ENCODE data around the gene ANGPT4. TPM values are rescaled to one million over a fixed set of nuclear protein-coding genes. Genes with fewer than 3 reads are reported as not detected.
A peak's percentile ranks its signal among the peaks of the same experiment; 100 is the strongest.

The ANGPT4 gene
- total and polyA plus RNA-seq, 2 of the 13 experiments (the other 11 are each of a cell fraction or from before 2014, with no cell fraction given), result not detected

- TF ChIP-seq ZBTB33 (CRISPR knock-in tag; IDR thresholded peaks at IDR 0.05) (no peak), ZKSCAN5 (CRISPR knock-in tag; IDR thresholded peaks at IDR 0.05) (peak; percentile 81; the same call in 1 of the 2 replicates), ZNF720 (CRISPR knock-in tag; IDR thresholded peaks at IDR 0.05) (no peak), RFX1 (IDR thresholded peaks at IDR 0.05) (peak; percentile 96), KAT7 (CRISPR knock-in tag; IDR thresholded peaks at IDR 0.05; ENCODE audit: borderline replicate concordance) (no peak), NBN (conservative IDR thresholded peaks at IDR 0.05) (no peak), EZH2 (conservative IDR thresholded peaks at IDR 0.05; ENCODE audit: low read depth, low read length) (no peak), ZNF567 (CRISPR knock-in tag; IDR thresholded peaks at IDR 0.05; ENCODE audit: borderline replicate concordance) (no peak), MZF1 (CRISPR knock-in tag; IDR thresholded peaks at IDR 0.05; ENCODE audit: borderline replicate concordance) (no peak), CBX1 (IDR thresholded peaks at IDR 0.05; ENCODE audit: low read depth) (peak; percentile 42), NFKBIZ (CRISPR knock-in tag; IDR thresholded peaks at IDR 0.05) (peak; percentile 58; the same call in 1 of the 2 replicates), ZFP90 (CRISPR knock-in tag; IDR thresholded peaks at IDR 0.05; ENCODE audit: borderline replicate concordance) (peak; percentile 73; the same call in 1 of the 2 replicates), ZSCAN25 (CRISPR knock-in tag; IDR thresholded peaks at IDR 0.05) (0 out of 2 replicates have a peak, but pooled peaks have one; percentile 33), SMAD3 (CRISPR knock-in tag; IDR thresholded peaks at IDR 0.05) (0 out of 2 replicates have a peak, but pooled peaks have one; percentile 50), HDAC2 (CRISPR knock-in tag; IDR thresholded peaks at IDR 0.05) (peak; percentile 69), ZNF543 (CRISPR knock-in tag; IDR thresholded peaks at IDR 0.05) (peak; percentile 95), NR3C1 (CRISPR knock-in tag; IDR thresholded peaks at IDR 0.05) (no peak)
- TF ChIP-seq, protein P1, sequence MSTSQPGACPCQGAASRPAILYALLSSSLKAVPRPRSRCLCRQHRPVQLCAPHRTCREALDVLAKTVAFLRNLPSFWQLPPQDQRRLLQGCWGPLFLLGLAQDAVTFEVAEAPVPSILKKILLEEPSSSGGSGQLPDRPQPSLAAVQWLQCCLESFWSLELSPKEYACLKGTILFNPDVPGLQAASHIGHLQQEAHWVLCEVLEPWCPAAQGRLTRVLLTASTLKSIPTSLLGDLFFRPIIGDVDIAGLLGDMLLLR (CRISPR knock-in tag; IDR thresholded peaks at IDR 0.05), result peak; percentile 85; the same call in 1 of the 2 replicates
- TF ChIP-seq, protein P2, sequence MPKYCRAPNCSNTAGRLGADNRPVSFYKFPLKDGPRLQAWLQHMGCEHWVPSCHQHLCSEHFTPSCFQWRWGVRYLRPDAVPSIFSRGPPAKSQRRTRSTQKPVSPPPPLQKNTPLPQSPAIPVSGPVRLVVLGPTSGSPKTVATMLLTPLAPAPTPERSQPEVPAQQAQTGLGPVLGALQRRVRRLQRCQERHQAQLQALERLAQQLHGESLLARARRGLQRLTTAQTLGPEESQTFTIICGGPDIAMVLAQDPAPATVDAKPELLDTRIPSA (CRISPR knock-in tag; IDR thresholded peaks at IDR 0.05; ENCODE audit: borderline replicate concordance), result 0 out of 2 replicates have a peak, but pooled peaks have one; percentile 84
- TF ChIP-seq, protein P3, sequence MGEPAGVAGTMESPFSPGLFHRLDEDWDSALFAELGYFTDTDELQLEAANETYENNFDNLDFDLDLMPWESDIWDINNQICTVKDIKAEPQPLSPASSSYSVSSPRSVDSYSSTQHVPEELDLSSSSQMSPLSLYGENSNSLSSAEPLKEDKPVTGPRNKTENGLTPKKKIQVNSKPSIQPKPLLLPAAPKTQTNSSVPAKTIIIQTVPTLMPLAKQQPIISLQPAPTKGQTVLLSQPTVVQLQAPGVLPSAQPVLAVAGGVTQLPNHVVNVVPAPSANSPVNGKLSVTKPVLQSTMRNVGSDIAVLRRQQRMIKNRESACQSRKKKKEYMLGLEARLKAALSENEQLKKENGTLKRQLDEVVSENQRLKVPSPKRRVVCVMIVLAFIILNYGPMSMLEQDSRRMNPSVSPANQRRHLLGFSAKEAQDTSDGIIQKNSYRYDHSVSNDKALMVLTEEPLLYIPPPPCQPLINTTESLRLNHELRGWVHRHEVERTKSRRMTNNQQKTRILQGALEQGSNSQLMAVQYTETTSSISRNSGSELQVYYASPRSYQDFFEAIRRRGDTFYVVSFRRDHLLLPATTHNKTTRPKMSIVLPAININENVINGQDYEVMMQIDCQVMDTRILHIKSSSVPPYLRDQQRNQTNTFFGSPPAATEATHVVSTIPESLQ (CRISPR knock-in tag; conservative IDR thresholded peaks at IDR 0.05), result no peak; the same call in 1 of the 2 replicates
- TF ChIP-seq, protein P4, sequence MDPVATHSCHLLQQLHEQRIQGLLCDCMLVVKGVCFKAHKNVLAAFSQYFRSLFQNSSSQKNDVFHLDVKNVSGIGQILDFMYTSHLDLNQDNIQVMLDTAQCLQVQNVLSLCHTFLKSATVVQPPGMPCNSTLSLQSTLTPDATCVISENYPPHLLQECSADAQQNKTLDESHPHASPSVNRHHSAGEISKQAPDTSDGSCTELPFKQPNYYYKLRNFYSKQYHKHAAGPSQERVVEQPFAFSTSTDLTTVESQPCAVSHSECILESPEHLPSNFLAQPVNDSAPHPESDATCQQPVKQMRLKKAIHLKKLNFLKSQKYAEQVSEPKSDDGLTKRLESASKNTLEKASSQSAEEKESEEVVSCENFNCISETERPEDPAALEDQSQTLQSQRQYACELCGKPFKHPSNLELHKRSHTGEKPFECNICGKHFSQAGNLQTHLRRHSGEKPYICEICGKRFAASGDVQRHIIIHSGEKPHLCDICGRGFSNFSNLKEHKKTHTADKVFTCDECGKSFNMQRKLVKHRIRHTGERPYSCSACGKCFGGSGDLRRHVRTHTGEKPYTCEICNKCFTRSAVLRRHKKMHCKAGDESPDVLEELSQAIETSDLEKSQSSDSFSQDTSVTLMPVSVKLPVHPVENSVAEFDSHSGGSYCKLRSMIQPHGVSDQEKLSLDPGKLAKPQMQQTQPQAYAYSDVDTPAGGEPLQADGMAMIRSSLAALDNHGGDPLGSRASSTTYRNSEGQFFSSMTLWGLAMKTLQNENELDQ (CRISPR knock-in tag; IDR thresholded peaks at IDR 0.05; ENCODE audit: borderline replicate concordance), result no peak
- TF ChIP-seq, protein P5, sequence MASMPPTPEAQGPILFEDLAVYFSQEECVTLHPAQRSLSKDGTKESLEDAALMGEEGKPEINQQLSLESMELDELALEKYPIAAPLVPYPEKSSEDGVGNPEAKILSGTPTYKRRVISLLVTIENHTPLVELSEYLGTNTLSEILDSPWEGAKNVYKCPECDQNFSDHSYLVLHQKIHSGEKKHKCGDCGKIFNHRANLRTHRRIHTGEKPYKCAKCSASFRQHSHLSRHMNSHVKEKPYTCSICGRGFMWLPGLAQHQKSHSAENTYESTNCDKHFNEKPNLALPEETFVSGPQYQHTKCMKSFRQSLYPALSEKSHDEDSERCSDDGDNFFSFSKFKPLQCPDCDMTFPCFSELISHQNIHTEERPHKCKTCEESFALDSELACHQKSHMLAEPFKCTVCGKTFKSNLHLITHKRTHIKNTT (CRISPR knock-in tag; IDR thresholded peaks at IDR 0.05), result peak; percentile 96; the same call in 1 of the 2 replicates
These were observed 82.5 kb downstream of the ANGPT4 start, which contains the start of gene FAM110A (continued) for GRCh38 chr20:833450-834150.
